GM12873 (cell line): ENCODE data around the gene TSSK2.

Source experiments
- TF ChIP-seq, protein P1 (sequence below): IDR thresholded peaks from 2 replicates; pipeline ENCODE4 v1.5.1; 2012; ENCODE audit warnings: low read depth, mild to moderate bottlenecking, moderate library complexity, low read length, control low read depth; ENCODE audit not compliant: insufficient read depth; ENCODE audit errors: missing control alignments

Gene TSSK2

GRCh38 chr22:19108807-19109197, 22.3 kb upstream of the TSSK2 start:
- TF ChIP-seq, protein P1, sequence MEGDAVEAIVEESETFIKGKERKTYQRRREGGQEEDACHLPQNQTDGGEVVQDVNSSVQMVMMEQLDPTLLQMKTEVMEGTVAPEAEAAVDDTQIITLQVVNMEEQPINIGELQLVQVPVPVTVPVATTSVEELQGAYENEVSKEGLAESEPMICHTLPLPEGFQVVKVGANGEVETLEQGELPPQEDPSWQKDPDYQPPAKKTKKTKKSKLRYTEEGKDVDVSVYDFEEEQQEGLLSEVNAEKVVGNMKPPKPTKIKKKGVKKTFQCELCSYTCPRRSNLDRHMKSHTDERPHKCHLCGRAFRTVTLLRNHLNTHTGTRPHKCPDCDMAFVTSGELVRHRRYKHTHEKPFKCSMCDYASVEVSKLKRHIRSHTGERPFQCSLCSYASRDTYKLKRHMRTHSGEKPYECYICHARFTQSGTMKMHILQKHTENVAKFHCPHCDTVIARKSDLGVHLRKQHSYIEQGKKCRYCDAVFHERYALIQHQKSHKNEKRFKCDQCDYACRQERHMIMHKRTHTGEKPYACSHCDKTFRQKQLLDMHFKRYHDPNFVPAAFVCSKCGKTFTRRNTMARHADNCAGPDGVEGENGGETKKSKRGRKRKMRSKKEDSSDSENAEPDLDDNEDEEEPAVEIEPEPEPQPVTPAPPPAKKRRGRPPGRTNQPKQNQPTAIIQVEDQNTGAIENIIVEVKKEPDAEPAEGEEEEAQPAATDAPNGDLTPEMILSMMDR = no peak

DNA sequence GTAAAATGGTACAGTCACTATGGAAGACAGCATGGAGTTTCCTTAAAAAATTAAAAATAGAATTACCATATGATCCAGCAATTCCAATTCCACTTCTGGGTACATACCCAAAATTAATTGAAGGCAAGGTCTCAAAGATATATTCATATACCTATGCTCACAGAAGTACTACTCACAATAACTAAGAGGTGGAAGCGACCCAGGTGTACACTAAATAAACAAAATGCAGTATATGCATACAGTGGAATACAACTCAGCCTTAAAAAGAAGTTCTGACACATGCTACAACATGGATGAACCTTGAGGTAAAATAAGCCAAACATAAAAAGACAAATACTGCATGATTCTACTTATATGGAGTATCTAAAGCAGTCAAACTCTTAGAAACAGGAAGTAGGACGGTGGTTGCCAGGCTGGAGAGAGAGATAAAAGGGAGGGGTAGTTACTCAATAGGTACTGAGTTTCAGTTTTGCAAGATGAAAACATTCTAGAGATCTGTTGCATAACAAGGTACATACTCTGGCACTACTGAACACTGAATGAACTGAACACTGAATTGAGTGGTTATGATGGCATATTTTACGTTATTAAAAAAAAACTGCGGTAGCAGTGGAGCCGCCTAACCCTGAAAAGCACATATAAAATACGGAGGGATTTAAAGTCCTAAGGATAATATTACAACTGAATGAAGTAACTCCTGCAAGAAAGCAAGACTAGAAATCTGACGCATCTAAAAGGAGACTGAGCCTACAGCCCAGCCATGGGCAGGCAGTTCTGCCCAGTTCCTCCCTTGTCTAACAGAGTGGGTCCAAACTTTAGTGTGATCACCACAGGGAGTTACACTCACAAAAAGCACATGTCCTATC, 21.7 kb upstream of the TSSK2 start:
- TF ChIP-seq, protein P1 = no peak

- TF ChIP-seq, protein P1 = no peak
Measured at GRCh38 chr22:19110064-19110458, 21.0 kb upstream of the TSSK2 start.

DNA sequence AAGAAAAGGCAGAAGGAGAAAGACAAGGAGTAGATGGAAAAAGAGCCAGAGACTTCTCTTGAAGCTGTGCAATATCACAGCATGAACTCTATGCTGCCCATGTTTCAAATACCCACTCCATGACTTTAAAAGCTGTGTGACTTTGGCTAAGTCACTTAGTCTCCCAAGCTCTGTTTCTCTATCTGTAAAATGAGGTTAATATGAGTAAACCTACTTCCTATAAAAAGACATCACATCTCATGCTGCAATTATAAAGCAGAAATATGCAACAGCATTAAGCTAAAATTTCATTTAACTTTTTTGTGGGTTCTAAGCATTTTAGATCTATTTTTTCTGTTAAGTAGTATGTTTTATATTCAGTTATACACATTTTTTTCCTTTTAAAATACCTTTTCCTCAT, 20.5 kb upstream of the TSSK2 start:
- TF ChIP-seq, protein P1 = no peak

- TF ChIP-seq, protein P1 = no peak
Measured at GRCh38 chr22:19111140-19111539, 20.0 kb upstream of the TSSK2 start.

DNA sequence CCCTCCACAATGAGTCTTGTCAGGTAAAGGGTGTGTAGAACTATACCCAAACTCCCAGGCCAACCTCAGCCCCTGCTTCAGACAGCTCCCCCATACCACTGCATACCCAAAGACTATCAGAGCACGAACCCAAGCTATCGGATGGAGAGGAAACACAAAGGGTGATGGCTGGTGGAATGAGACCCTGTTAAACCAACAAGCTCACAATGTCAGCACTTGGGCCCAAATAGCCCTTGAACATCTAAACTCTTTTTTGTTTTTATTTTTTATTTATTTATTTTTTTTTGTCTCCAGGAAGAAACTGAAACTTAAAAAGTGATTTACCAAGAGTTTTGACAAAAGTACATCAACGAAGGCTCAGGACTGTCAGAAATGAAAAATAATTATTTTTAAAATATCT, 19.5 kb upstream of the TSSK2 start:
- TF ChIP-seq, protein P1 = no peak

DNA sequence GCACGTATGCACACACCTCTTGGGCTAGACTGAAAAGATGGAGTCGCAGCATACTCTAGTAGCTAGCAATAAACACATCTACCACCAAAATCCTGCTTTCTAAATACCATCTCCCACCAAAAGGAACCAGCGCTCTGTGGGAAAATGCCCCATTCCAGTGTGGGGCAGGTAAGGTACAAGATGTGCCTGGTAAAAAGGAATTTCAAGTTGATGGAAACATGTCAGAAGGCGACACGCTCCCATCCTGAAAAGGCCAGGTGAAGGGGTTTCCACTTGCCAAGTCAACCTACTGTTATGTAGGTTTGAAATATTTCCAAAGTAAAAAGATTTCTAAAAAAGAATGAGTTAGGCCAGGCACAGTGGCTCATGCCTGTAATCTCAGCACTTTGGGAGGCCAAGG, 17.7 kb upstream of the TSSK2 start:
- TF ChIP-seq, protein P1 = no peak
